ENCODE results near the gene BCL2.
"Not testable (repeated sequence)": the region's sequence is repeated elsewhere in the genome, so short reads cannot be mapped to it uniquely, and the experiment has no call there.

Gene BCL2

GRCh38 chr18:63234841-63235240 is 84.7 kb downstream of the BCL2 start:
- DNase-seq (ENCODE audit: low read depth in 2 of 2), result no peak

GRCh38 chr18:63234432-63234831 is 85.1 kb downstream of the BCL2 start:
- no peak for DNase-seq (ENCODE audit: low read depth in 2 of 2)

GRCh38 chr18:63233334-63233733 is 86.2 kb downstream of the BCL2 start:
- DNase-seq (ENCODE audit: low read depth in 2 of 2), result no peak

- DNase-seq (ENCODE audit: low read depth in 2 of 2), result no peak
These were observed 86.7 kb downstream of the BCL2 start for GRCh38 chr18:63232826-63233225.

- no peak for DNase-seq (ENCODE audit: low read depth in 2 of 2)
These were observed 89.6 kb downstream of the BCL2 start for GRCh38 chr18:63229971-63230370.

- DNase-seq (ENCODE audit: low read depth in 2 of 2), result no peak
These were observed 94.1 kb downstream of the BCL2 start for GRCh38 chr18:63225434-63225833.

- DNase-seq (ENCODE audit: low read depth in 2 of 2), result no peak
These were observed 94.9 kb downstream of the BCL2 start for GRCh38 chr18:63224630-63225029.

GRCh38 chr18:63223837-63224236 is 95.7 kb downstream of the BCL2 start:
- no peak for DNase-seq (ENCODE audit: low read depth in 2 of 2)

- no peak for DNase-seq (ENCODE audit: low read depth in 2 of 2)
These were observed 98.7 kb downstream of the BCL2 start for GRCh38 chr18:63220903-63221302.

GRCh38 chr18:63218472-63218871 is 101.1 kb downstream of the BCL2 start:
- no peak for DNase-seq (ENCODE audit: low read depth in 2 of 2)

- no peak for DNase-seq (ENCODE audit: low read depth in 2 of 2)
These were observed 102.9 kb downstream of the BCL2 start for GRCh38 chr18:63216516-63217311.

- no peak for DNase-seq (ENCODE audit: low read depth in 2 of 2)
These were observed 105.5 kb downstream of the BCL2 start for GRCh38 chr18:63213936-63214671.

GRCh38 chr18:63213331-63213900 is 106.2 kb downstream of the BCL2 start:
- DNase-seq (ENCODE audit: low read depth in 2 of 2), result no peak

GRCh38 chr18:63210521-63210920 is 109.0 kb downstream of the BCL2 start:
- DNase-seq (ENCODE audit: low read depth in 2 of 2), result no peak

GRCh38 chr18:63208676-63209075 is 110.9 kb downstream of the BCL2 start:
- DNase-seq (ENCODE audit: low read depth in 2 of 2), result no peak

- no peak for DNase-seq (ENCODE audit: low read depth in 2 of 2)
These were observed 111.7 kb downstream of the BCL2 start for GRCh38 chr18:63207835-63208234.

- no peak for DNase-seq (ENCODE audit: low read depth in 2 of 2)
These were observed 112.3 kb downstream of the BCL2 start for GRCh38 chr18:63207143-63207790.

GRCh38 chr18:63206433-63207142 is 113.0 kb downstream of the BCL2 start:
- no peak for DNase-seq (ENCODE audit: low read depth in 2 of 2)

GRCh38 chr18:63205791-63206252 is 113.7 kb downstream of the BCL2 start:
- DNase-seq (ENCODE audit: low read depth in 2 of 2), result no peak

GRCh38 chr18:63203497-63203896 is 116.1 kb downstream of the BCL2 start:
- no peak for DNase-seq (ENCODE audit: low read depth in 2 of 2)

GRCh38 chr18:63202828-63203227 is 116.7 kb downstream of the BCL2 start:
- no peak for DNase-seq (ENCODE audit: low read depth in 2 of 2)

GRCh38 chr18:63201456-63201855 is 118.1 kb downstream of the BCL2 start:
- DNase-seq (ENCODE audit: low read depth in 2 of 2), result not testable (repeated sequence)
